ENCODE results near the gene PHYKPL. TPM values are rescaled to one million over a fixed set of nuclear protein-coding genes. Genes with fewer than 3 reads are reported as not detected.

PHYKPL gene
- total RNA-seq, 1 experiment from 2014 or later = 48.8 TPM

- no peak overlapping the region for H3K4ac ChIP-seq (ENCODE audit: low read depth, low read length)
- H2AK5ac ChIP-seq (ENCODE audit: insufficient read length, low read length) = no peak overlapping the region
- H4K20me1 ChIP-seq (ENCODE audit: control insufficient read depth, insufficient read depth, insufficient read length) = no peaks in the 10 kb centered on the region
- no peak overlapping the region for H3K23ac ChIP-seq (ENCODE audit: insufficient read length, low read depth, low read length)
- no peaks in the 10 kb centered on the region for H3K4me1 ChIP-seq (ENCODE audit: insufficient read depth, low read length)
- H3K4me3 Mint-ChIP-seq = no peak overlapping the region
- no peak overlapping the region for H4K5ac ChIP-seq (ENCODE audit: insufficient read length, low read depth, low read length)
- peaks cover 9% of the 10 kb centered on the region for H3K27me3 Mint-ChIP-seq (ENCODE audit: low read depth)
- H3K79me2 ChIP-seq (ENCODE audit: insufficient read depth, low read length) = no peaks in the 10 kb centered on the region
- no peaks in the 10 kb centered on the region for H3K79me1 ChIP-seq (ENCODE audit: insufficient read depth, low read depth, low read length, poor library complexity, severe bottlenecking)
- no peak overlapping the region for H2BK5ac ChIP-seq (ENCODE audit: insufficient read length, low read length)
- no peak overlapping the region for H3K56ac ChIP-seq (ENCODE audit: insufficient read length, low read depth, low read length)
- no peak overlapping the region for H3T11ph ChIP-seq (ENCODE audit: low read length)
- no peak overlapping the region for H2BK12ac ChIP-seq (ENCODE audit: insufficient read length, low read depth, low read length)
- H3K18ac ChIP-seq (ENCODE audit: insufficient read length, low read depth, low read length) = no peak overlapping the region
- no peak overlapping the region for H3K4me2 ChIP-seq (ENCODE audit: insufficient read depth, insufficient read length, low read length)
- no peak for TF ChIP-seq CTCF (conservative IDR thresholded peaks at IDR 0.05)
- H4K8ac ChIP-seq (replicated peaks; ENCODE audit: insufficient read length, low read depth, low read length) = no peak overlapping the region
- no peak overlapping the region for H2BK20ac ChIP-seq (ENCODE audit: low read depth, low read length, poor library complexity, severe bottlenecking)
- H2BK120ac ChIP-seq (ENCODE audit: low read depth, low read length, poor library complexity, severe bottlenecking) = no peak overlapping the region
- no peak overlapping the region for H4K91ac ChIP-seq (ENCODE audit: insufficient read length, low read depth, low read length)
- no peak for DNase-seq
- no peaks in the 10 kb centered on the region for H3K23me2 ChIP-seq (ENCODE audit: insufficient read length, low read depth, low read length, poor library complexity, severe bottlenecking)
- no peak overlapping the region for H3K14ac ChIP-seq (ENCODE audit: insufficient read depth, low read length)
- H3K27ac Mint-ChIP-seq = peak overlapping the region in 1 of 3 experiments; percentile 55; a peak in 1 of 7 replicates
- peaks cover 0 to 3% of the 10 kb centered on the region in 2 experiments; a peak in 2 of 5 replicates for H3K9me3 Mint-ChIP-seq
- H3K27ac ChIP-seq (ENCODE audit: insufficient read length, low read depth, low read length) = no peak overlapping the region
- no peak overlapping the region for H2AFZ ChIP-seq (ENCODE audit: low read length)
- H3K9ac ChIP-seq (ENCODE audit: extremely low read depth, insufficient read length, low read length) = no peak overlapping the region
- no peaks in the 10 kb centered on the region; the same call in 1 of the 2 replicates for H3K27me3 ChIP-seq (ENCODE audit: insufficient read depth, low read length)
- no CpG with 5 or more reads among the region's 10 CpGs for WGBS (ENCODE audit: extremely low coverage, insufficient read length, low lambda C conversion rate)
- H2BK15ac ChIP-seq (ENCODE audit: low read depth, low read length) = no peak overlapping the region
- no peaks in the 10 kb centered on the region for H3K9me3 ChIP-seq (ENCODE audit: control insufficient read depth, low read depth, low read length)
- H3K4me1 Mint-ChIP-seq = no peaks in the 10 kb centered on the region
- H3K36me3 Mint-ChIP-seq (ENCODE audit: insufficient read depth in 1 of 3, low read depth in 3 of 3) = no peaks in the 10 kb centered on the region; a peak in 1 of 7 replicates
Measured at GRCh38 chr5:178266581-178266980, 34.0 kb upstream of the PHYKPL start.
